NCI-H2227 (cell line): ENCODE data around the gene CDH1.

Source experiments
- DNase-seq: peaks from one replicate; lab custom pipeline; 2025; ENCODE audit not compliant: unreplicated experiment; lab: John Stamatoyannopoulos, UW

CDH1 gene

DNA sequence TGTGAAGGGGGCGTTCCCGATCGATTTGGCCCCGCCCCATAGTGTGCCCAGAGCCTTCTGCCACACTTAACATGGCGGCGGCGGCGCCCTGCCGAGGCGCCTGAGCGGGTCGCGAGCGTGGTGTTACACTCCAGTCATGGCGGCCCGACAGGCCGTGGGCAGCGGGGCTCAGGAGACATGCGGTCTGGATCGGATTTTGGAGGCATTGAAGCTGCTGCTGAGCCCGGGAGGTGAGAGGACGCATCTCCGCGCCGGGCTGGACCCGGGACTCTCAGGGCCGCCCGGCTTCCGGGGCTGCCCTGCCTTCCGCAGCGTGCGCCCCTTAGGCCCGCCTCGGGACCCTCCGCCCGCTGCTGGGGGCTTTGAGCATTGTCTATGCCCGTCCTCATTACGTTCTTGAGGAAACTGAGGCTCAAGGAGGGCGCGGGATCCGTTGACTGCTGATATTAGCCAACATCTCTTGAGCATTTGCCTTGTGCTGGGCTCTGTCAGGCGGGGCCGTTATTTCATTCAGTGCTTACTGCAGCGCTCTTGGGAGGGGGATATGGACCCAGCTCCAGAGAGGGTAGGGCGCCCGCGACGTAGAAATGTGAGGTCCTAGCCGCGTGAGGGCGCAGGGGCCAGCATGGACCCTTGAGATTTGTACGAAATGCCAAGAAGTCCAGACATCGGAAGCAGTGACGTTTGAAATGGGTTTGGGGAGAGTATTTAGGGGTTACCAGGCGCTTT lies 106.6 kb downstream of the CDH1 start, which contains the start of gene TANGO6:
TSS of gene TANGO6 (plus strand) at position 50 of the 729 bp plus-strand sequence. CDS start at position 137, 87 bp downstream.
- peak; percentile 89 for DNase-seq

DNA sequence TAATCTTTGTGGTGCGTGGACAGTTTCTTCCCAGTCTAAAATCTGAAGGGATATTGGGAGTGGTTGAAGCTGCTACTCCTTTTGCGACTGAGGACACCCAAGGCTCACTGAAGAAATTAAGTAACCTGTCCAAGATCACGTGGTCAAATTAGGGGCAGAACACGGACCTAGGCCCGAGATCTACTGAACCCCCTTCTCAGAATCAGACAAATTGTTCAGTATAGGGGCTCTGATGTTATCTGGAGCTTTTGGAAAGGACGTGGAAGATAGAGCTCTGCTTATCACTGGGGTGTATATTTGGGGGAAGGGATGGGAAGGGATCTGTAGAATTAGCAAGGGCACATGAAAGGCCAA lies 107.1 kb downstream of the CDH1 start:
- DNase-seq, result no peak

DNA sequence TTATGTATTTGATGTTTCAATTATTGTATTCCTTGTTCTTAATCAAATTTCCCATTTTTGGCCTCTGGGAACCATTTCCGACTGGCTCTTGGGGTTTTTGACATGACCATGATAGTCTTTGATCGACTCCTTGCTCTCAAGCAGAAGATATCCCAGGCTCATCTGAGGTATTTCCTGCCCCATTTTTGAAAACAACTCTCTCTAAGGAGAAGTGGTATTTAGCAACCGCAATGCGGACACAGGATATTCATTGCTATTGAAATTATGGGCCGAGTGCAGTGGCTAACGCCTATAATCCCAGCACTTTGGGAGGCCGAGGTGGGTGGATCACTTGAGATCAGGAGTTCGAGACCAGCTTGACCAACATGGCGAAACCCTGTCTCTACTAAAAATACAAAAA lies 111.7 kb downstream of the CDH1 start:
- no peak for DNase-seq

DNA sequence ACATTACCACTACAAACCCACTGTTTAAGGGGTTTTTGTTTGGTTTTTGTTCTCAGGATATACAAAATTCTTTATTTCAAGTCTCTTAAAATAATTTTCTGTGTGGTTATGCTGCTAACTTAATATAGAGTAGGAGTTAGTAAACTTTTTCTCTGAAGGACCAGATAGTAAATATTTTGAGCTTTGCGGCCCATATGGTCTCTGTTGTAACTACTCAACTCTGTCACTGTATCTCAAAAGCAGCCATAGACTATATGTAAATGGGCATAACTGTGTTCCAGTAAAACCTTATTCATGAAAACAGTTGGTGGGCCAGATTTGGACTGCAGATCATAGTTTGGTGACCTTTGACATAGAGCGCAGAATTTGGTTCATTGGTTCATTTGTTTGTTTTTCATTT lies 113.4 kb downstream of the CDH1 start:
- DNase-seq, result no peak

DNA sequence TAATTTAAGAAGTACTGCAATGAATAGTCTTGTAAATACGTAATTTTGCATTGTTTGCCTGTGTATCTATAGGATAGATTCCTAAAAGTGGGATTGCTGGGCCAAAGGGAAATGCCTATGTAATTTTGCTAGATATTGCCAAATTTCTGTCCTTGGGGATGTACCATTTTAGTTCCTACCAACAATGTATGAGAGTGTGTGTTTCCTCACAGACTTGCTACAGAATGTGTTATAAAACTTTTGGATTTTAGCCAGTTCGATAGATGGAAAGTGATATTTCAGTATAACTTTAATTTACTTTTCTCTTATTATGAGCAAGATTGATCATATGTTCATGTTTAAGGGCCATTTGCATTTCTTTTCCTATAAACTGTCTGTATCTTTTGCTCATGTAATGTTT lies 114.5 kb downstream of the CDH1 start:
- DNase-seq, result no peak

DNA sequence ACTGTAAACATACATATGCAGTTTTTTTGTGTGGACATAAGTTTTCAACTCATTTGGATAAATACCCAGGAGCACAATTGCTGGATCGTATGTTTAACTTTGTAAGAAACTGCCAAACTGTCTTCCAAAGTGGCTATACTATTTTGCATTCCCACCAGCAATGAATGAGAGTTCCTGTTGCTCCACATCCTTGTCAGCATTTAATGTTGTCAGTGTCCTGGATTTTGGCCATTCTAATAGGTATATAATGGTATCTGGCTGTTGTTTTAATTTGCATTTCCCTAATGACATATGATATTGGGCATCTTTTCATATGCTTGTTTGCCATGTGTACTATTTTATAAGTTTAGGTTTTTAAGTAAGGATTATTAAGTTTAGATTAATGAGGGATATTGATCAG lies 120.4 kb downstream of the CDH1 start:
- DNase-seq, result no peak

DNA sequence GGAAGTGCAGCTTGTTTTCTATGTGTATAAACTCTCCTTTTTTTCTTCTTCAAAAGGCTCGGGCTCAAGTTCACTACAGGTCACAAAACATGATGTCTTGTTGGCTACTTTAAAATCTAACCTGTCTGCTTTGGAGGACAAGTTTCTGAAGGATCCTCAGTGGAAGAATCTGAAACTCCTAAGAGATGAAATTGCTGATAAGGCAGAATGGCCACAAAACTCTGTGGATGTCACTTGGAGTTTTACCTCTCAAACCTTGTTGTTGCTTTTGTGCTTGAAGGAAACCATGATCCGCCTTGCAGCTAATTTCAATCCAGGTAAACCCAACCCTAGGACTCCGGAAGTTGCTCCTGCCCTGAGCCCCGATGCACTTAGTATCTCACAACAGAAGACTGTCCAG lies 122.7 kb downstream of the CDH1 start:
- no peak for DNase-seq

DNA sequence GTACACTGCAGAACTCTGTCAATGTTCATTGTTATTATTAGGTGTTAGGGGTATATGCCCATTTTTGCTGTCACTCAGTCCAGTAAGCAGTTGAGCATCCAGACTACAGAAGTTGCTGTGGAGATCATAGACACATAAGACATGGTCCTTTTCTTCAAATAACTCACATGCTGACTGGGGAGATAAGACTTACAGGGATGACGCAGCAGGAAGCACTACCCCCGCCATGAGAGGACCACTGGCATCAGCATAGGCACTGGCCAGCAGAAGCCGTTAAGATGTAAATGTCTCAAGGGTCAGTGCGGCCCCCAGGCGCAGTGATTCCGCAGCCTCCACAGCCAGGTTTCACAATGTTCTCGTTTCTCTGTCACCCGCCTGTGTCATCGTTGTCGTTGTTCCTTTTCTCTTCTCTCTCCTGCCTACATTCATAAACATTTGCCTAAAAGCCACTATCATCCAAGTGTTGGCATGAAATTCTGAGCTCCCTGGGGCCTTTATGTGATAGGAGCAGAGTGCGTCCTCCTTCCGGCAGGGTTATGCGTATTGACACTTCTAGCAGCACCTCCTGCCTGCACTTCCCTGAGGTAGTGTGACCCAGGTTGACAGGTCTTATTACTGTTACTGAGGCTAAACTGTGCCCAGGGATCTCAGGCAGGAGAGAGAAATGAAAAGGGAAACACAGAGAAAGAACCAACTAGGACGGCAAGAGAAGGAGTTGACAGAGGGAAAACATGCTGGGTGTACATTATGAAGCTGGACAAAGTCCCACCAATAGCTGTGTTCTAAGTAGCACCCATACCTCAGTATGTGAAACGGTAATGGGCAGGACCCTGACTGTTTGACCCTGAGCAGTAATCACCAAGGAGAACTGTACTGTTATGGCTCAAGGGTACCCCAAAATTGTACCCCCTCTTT lies 124.1 kb downstream of the CDH1 start:
- no peak for DNase-seq

DNA sequence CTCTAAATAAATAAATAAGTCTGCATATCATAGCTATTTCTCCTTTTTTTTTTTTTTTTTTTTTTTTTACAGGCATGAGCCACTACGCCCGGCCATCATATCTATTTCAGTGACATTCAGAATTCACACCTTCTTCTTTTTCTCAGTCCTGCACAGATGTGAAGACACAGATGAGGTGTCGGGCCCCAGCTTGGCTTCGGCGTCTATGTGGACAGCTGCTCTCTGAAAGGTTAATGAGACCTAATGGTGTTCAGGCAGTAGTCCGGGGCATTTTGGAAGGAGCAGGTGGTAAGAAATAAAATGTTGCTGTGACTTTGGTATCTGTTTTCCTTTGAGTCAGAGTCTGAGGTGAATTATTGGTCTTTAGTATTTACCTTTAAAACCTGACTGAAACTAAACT lies 129.8 kb downstream of the CDH1 start:
- DNase-seq, result no peak

DNA sequence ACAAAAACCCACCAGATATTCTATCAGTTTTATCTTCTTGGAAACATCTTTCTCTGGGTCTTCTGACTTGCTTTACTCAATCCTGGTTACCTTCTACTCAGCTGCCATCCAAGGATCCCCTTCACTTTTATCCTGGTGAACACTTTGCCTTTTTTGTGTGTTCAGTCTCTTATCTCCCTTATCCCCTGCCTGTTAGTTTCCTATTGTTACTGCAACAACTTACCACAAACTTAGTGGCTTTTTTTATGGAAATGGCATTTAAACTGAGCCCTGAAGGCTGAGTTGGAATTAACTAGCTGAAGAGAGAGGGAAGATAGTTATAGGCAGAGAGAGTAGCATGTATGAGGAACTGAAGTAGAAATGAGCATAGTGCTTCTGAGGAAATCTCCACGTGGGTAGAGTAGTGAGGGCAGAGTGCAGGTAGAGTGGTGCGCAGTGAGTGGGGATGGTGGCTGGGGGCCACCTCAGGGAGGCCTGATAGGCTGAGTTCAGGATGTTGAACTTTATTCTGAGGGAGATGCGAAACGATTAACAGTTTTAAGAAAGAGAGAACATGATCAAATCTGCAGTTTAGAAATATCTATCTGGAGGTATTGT lies 132.5 kb downstream of the CDH1 start:
- no peak for DNase-seq

DNA sequence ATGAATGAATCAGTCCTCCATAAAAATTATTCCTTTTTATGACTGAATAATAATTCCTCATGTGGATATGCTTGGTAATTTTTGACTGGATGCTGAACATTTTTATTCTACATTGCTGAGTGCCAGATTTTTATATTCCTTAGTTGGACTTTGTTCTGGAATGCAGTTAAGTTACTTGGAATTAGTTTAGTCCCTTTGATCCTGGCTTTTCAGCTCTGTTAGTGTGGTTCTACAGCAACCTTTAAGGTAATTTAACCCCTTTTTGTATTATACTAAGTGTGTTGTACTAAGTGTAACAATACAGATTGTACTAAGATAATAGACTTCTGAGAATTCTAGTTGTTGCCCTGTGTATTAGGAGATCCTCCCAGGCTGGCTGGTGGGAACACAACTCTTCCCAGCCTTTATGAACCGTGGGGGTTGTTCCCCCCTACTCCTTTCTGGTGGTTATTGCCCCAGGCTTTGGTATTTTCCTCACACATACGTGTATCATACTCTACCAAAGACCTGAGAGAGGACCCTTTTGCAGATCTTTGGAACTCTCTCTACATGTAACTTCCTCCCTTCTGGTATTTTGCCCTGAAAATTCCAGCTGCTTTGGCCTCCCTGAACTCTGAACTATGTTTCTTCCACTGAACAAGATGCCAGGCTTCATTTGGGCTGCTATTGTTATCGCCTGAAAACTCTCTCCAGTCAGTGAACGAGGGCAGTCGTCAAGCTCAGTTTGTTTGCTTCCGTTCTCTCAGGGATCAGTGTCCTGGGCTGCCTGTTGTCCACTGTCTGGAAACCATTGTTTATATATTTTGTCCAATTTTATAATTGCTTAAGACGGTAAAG lies 136.8 kb downstream of the CDH1 start:
- no peak for DNase-seq

DNA sequence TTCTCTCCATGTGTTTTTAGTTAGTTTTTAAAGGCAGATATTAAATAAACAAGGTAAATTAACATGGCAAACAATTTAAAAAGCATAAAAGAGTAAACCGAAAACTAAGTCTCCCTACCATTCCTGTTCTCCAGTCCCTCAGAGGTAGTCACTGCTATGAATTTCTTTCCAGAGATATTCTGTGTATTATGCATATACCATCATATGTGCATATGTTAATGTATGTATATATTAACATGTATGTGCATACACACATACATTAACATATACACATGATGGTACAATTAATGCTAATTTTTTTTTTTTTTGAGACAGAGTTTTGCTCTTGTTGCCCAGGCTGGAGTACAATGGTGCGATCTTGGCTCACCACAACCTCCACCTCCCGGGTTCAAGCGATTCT lies 138.8 kb downstream of the CDH1 start:
- DNase-seq, result no peak

DNA sequence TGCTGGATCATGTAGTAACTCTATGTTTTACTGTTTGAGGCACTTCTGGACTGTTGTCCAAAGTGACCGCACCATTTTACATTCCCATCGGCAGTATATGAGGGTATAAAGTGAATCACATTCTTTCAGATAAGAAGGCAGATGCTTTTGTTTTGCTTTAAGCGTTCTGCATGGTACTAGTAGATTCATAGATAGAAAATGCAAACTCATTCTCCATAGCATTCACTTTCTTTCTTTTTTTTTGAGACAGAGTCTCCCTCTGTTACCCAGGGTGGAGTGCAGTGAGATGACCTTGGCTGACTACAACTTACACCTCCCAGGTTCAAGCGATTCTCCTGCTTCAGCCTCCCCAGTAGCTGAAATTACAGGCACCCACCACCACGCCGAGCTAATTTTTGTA lies 146.6 kb downstream of the CDH1 start:
- no peak for DNase-seq

DNA sequence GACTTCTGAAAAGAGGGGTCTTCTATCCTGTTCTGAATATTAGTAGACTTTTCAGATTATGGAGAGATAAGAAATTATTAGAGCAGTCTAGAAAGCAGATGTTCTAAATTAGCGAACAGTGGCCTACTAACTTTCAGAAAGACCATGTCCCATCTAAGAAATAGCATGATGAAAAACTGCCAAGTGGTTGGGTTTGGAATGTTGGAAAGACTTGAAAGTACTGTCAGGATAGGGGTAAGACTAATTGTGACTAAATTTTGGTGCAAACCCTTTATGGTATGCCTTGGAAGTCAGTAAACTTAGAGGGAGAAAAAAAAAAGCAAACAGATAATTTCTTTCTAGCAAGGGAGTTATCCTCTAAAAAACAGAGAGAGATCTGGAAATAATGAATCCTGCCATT lies 147.3 kb downstream of the CDH1 start:
- DNase-seq, result no peak
